T-cell (primary cell): Measurements from ENCODE around the gene P2RY14. TPM values are rescaled to one million over a fixed set of nuclear protein-coding genes. Genes with fewer than 3 reads are reported as not detected.
A peak's percentile ranks its signal among the peaks of the same experiment; 100 is the strongest.

ENCODE experiments used
- ATAC-seq, 4 experiments: fragments of 200-7000 bp in 3 of 4; fragments of 150-1000 bp in 1 of 4; cut with Tn5 transposase; replicated peaks in 1 of 4; 1 replicate in 3 of 4; 2 replicates in 1 of 4; pipeline ENCODE4 v1.10.0; 2021; ENCODE audit warnings: moderate library complexity in 3 of 4, mild to moderate bottlenecking in 2 of 4, moderate number of reproducible peaks in 1 of 4
- CTCF ChIA-PET, 2 donors: fragments of 300-600 bp; sonication (Branson Sonifier 250); formaldehyde crosslinking; loops; one replicate each; lab custom pipeline; 2022; ENCODE audit warnings: antibody characterized with exemption in 2 of 2; lab: Charles Lee
- POLR2A ChIA-PET, 2 donors: fragments of 300-600 bp; sonication (Branson Sonifier 250); formaldehyde crosslinking; loops; one replicate each; lab custom pipeline; 2022; ENCODE audit warnings: antibody characterized with exemption in 2 of 2; lab: Charles Lee
- DNase-seq, 35 experiments: peaks; one replicate each; pipeline versions ENCODE4 v3.0.0 to v3.0.0-alpha.2; 2013 to 2023
- H3K27ac ChIP-seq: one replicate; pipeline ENCODE4 v1.5.1; 2013; ENCODE audit warnings: low read length
- H3K27me3 ChIP-seq, 2 experiments: replicated peaks in 1 of 2; 1 replicate in 1 of 2; 2 replicates in 1 of 2; pipeline versions ENCODE4 v1.6.1 to v1.7.0; 2013; ENCODE audit warnings: low read length in 1 of 2, mixed read lengths in 1 of 2; ENCODE audit not compliant: control insufficient read depth in 2 of 2, insufficient read depth in 2 of 2; ENCODE audit errors: extremely low read depth in 1 of 2
- H3K36me3 ChIP-seq, 2 donors: 1 replicate in 1 of 2; 2 replicates in 1 of 2; pipeline versions ENCODE4 v1.6.1 to v1.7.0; 2013; ENCODE audit warnings: low read length in 1 of 2; ENCODE audit not compliant: control insufficient read depth in 2 of 2, insufficient read depth in 1 of 2; ENCODE audit errors: extremely low read depth in 1 of 2
- H3K4me1 ChIP-seq, 2 experiments: 1 replicate in 1 of 2; 2 replicates in 1 of 2; pipeline versions ENCODE4 v1.6.1 to v1.7.0; 2013; ENCODE audit warnings: low read length in 2 of 2, mixed read lengths in 1 of 2; ENCODE audit not compliant: insufficient read depth in 2 of 2, control insufficient read depth in 1 of 2; ENCODE audit errors: extremely low read depth in 1 of 2
- H3K4me3 ChIP-seq, 2 donors: 1 replicate in 1 of 2; 2 replicates in 1 of 2; pipeline versions ENCODE4 v1.5.1 to v1.7.0; 2013; ENCODE audit warnings: mild to moderate bottlenecking in 2 of 2, low read length in 1 of 2, moderate library complexity in 1 of 2; ENCODE audit not compliant: control insufficient read depth in 1 of 2; ENCODE audit errors: extremely low read depth in 1 of 2
- H3K9me3 ChIP-seq: 2 replicates; pipeline ENCODE4 v1.7.0; 2013
- H3K27ac Mint-ChIP-seq, 2 donors: one replicate each; pipeline ENCODE4 v1.8.0; 2020 to 2021; ENCODE audit warnings: mild to moderate bottlenecking in 2 of 2, mixed read lengths in 2 of 2
- H3K27me3 Mint-ChIP-seq, 2 donors: one replicate each; pipeline ENCODE4 v1.8.0; 2021 to 2022; ENCODE audit warnings: mixed read lengths in 2 of 2
- H3K36me3 Mint-ChIP-seq: one replicate; pipeline ENCODE4 v1.8.0; 2021; ENCODE audit warnings: mixed read lengths
- H3K4me1 Mint-ChIP-seq, 3 donors: one replicate each; pipeline ENCODE4 v1.8.0; 2020 to 2022; ENCODE audit warnings: mixed read lengths in 3 of 3, mild to moderate bottlenecking in 1 of 3
- H3K4me3 Mint-ChIP-seq, 3 donors: one replicate each; pipeline ENCODE4 v1.8.0; 2020 to 2022; ENCODE audit warnings: mild to moderate bottlenecking in 3 of 3, mixed read lengths in 3 of 3, moderate library complexity in 3 of 3
- H3K9me3 Mint-ChIP-seq, 3 donors: one replicate each; pipeline ENCODE4 v1.8.0; 2020 to 2022; ENCODE audit warnings: mixed read lengths in 3 of 3
- WGBS: methylation state at CpG from one replicate; pipeline ENCODE4 v1.1.5; 2013; ENCODE audit warnings: missing lambda C conversion rate; ENCODE audit not compliant: insufficient coverage; 5-methylcytosine and 5-hydroxymethylcytosine counted together
- total RNA-seq, 35 experiments: library from RNA in 6 of 35; stranded (reverse) in 6 of 35; fragments of 120-200 nt in 1 of 35; gene quantifications; one replicate each; pipeline versions ENCODE4 v1.2.1 to v1.2.4 and lab custom pipeline; 2013 to 2026

Gene P2RY14
- total RNA-seq, 5 donors from 2014 or later (not counting 1 experiment from before 2014, with no cell fraction given), result 0.30 to 0.73 (median 0.58) TPM

DNA sequence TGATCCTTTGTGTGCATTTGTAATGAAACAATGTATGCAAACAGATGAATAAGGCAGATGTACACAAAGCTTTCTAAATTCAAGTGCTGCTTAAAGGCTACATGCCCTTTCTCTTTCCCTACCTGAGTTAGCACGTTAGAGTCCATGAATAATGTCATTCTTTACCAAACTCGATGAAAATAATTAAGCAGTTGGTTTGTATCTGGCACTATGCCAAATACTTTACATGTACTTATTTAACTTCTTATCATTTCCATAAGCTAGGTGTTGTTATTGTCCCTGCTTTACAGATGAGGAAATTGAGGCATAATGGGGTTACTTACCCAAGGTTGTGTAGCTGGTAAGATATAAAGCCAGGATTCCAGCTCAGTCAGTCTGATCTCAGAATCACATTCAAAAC is 77.8 kb downstream of the P2RY14 start:
- ChIA-PET CTCF (interaction anchor here (0.8 to 3.9 kb wide), 9 partner anchors 9 to 82 kb away, joined by 3 to 16 read pairs (median 3); no protein-coding TSS in a partner anchor), POLR2A (interaction anchor here (0.6 to 1.5 kb wide), 5 partner anchors 16 to 926 kb away, joined by 3 read pairs; no protein-coding TSS in a partner anchor)
- Histone ChIP-seq H3K4me3 (peak overlapping the region; percentile 25 to 59), H3K27ac (peak overlapping the region; percentile 89), H3K9me3 (peaks cover 4% of the 10 kb centered on the region), H3K4me1 (peaks cover 22 to 37% of the 10 kb centered on the region in 2 experiments), H3K36me3 (peaks cover 5 to 15% of the 10 kb centered on the region in 2 donors), H3K27me3 (no peaks in the 10 kb centered on the region)
- DNase-seq (peak in 1 of 35 experiments; percentile 37), ATAC-seq (no peak)
- Mint-ChIP-seq H3K27me3 (no peaks in the 10 kb centered on the region), H3K36me3 (peaks cover 28% of the 10 kb centered on the region), H3K4me3 (peak overlapping the region; percentile 70 to 78 (median 70)), H3K27ac (peak overlapping the region; percentile 99), H3K4me1 (peaks cover 63 to 67% (median 66%) of the 10 kb centered on the region in 3 donors), H3K9me3 (peaks cover 0 to 2% (median 0%) of the 10 kb centered on the region in 3 donors)
- WGBS, result no CpG with 5 or more reads among the region's 2 CpGs

GRCh38 chr3:151199554-151200438 is 78.5 kb downstream of the P2RY14 start:
- ATAC-seq (peak in 1 of 4 experiments; percentile 33), DNase-seq (no peak)
- Histone ChIP-seq H3K36me3 (peaks cover 5 to 15% of the 10 kb centered on the region in 2 donors), H3K27ac (peak overlapping the region; percentile 89), H3K27me3 (no peaks in the 10 kb centered on the region), H3K9me3 (peaks cover 4% of the 10 kb centered on the region), H3K4me3 (peak overlapping the region; percentile 52 to 59), H3K4me1 (peaks cover 18 to 29% of the 10 kb centered on the region in 2 experiments)
- H3K4me3 Mint-ChIP-seq, result peak overlapping the region; percentile 70 to 87 (median 70)
- H3K4me1 Mint-ChIP-seq, result peaks cover 55 to 59% (median 58%) of the 10 kb centered on the region in 3 donors
- no peaks in the 10 kb centered on the region for H3K27me3 Mint-ChIP-seq
- peak overlapping the region; percentile 99 for H3K27ac Mint-ChIP-seq
- H3K9me3 Mint-ChIP-seq, result peaks cover 0 to 2% (median 0%) of the 10 kb centered on the region in 3 donors
- CTCF ChIA-PET, result interaction anchor here (1.1 to 3.9 kb wide), 7 partner anchors 10 to 79 kb away, joined by 3 to 16 read pairs (median 5); no protein-coding TSS in a partner anchor
- POLR2A ChIA-PET, result interaction anchor here (0.6 to 1.5 kb wide), 4 partner anchors 8 to 564 kb away, joined by 3 to 4 read pairs (median 3); no protein-coding TSS in a partner anchor
- WGBS, result 25% methylated on average over 2 of the region's 4 CpGs
- peaks cover 28% of the 10 kb centered on the region for H3K36me3 Mint-ChIP-seq

DNA sequence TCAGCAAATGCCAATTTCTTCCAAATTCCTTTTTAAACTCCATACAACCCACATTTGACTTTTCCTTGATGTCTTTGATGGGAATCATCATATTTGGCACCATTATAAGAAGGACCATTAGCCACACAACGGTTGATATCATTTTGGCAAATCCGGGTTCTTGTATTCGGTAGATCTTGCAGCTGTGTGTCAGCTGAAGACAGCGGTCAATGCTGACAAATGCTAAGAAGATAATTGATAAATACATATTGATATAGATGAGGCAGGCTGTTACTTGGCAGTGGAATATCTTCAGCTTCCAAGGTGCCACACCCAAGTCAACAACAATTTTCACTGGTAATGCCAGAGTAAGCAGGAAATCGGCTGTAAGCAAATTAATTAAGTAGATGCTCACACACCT is 79.5 kb downstream of the P2RY14 start:
- DNase-seq, result no peak
- no peaks in the 10 kb centered on the region for H3K27me3 ChIP-seq
- H3K27ac Mint-ChIP-seq, result peak overlapping the region; percentile 99
- peaks cover 4% of the 10 kb centered on the region for H3K9me3 ChIP-seq
- CTCF ChIA-PET, result interaction anchor here in 1 of 2 donors (1.5 kb wide), 1 partner anchor 16 kb away, joined by 3 read pairs; no protein-coding TSS in a partner anchor
- peak overlapping the region; percentile 34 to 70 (median 70) for H3K4me3 Mint-ChIP-seq
- no peak for ATAC-seq
- H3K36me3 Mint-ChIP-seq, result peaks cover 28% of the 10 kb centered on the region
- POLR2A ChIA-PET, result interaction anchor here in 1 of 2 donors (0.6 kb wide), 1 partner anchor 61 kb away, joined by 3 read pairs; no protein-coding TSS in a partner anchor
- peaks cover 5 to 15% of the 10 kb centered on the region in 2 donors for H3K36me3 ChIP-seq
- no peak overlapping the region for H3K27ac ChIP-seq
- peaks cover 0 to 2% (median 0%) of the 10 kb centered on the region in 3 donors for H3K9me3 Mint-ChIP-seq
- no peak overlapping the region for H3K4me3 ChIP-seq
- WGBS, result no CpG with 5 or more reads among the region's 5 CpGs
- H3K4me1 ChIP-seq, result peaks cover 18 to 27% of the 10 kb centered on the region in 2 experiments
- no peaks in the 10 kb centered on the region for H3K27me3 Mint-ChIP-seq
- H3K4me1 Mint-ChIP-seq, result peaks cover 46 to 50% (median 49%) of the 10 kb centered on the region in 3 donors

DNA sequence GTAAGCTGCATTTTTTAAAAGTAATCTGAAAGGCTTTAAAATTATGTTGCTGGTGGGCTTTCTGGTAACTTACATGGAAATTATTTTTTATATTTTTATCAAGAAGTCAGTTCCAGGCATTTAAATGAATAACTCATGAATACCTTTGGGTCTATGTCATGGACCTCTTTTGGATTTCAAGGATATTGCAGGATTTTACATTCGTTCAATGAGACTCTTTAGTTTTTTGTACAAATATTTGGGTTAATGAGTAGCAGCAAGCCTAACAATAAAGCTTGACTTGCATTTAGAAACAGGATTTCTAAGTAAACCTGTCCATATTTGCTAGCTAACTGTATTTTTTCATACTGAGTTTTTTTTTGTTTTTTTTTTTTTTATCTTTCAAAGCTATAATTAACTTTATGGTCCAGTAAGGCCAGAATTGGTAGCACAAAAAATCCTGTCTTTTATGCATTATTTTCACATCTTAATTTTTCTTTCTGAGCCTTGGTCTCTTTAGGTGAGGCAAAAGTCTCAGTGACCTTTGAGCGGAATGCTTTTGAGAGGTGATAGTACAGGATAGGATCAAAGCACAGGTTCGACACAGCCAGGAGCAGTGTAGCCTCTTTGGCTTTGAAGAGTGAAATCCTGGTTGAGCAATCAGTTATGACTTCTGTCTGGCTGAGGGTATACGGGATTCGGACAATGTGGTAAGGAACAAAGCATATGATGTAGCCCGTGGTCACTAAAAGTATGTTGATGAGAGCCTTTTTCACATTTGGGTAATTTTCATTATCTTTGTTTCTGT is 80.2 kb downstream of the P2RY14 start:
- peaks cover 45 to 48% (median 47%) of the 10 kb centered on the region in 3 donors for H3K4me1 Mint-ChIP-seq
- peaks cover 28% of the 10 kb centered on the region for H3K36me3 Mint-ChIP-seq

GRCh38 chr3:151197228-151197627 is 81.1 kb downstream of the P2RY14 start:
- POLR2A ChIA-PET, result interaction anchor here in 1 of 2 donors (0.6 kb wide), 1 partner anchor 1155 kb away, joined by 5 read pairs; no protein-coding TSS in a partner anchor
- H3K27me3 Mint-ChIP-seq, result no peaks in the 10 kb centered on the region
- H3K27ac Mint-ChIP-seq, result no peak overlapping the region
- peaks cover 0 to 4% (median 2%) of the 10 kb centered on the region in 3 donors for H3K9me3 Mint-ChIP-seq
- Histone ChIP-seq H3K27ac (no peak overlapping the region), H3K4me3 (no peak overlapping the region), H3K36me3 (peaks cover 5 to 15% of the 10 kb centered on the region in 2 donors), H3K4me1 (peaks cover 15 to 24% of the 10 kb centered on the region in 2 experiments), H3K9me3 (peaks cover 4% of the 10 kb centered on the region), H3K27me3 (no peaks in the 10 kb centered on the region)
- WGBS, result 60% methylated on average over 2 of the region's 8 CpGs
- H3K4me3 Mint-ChIP-seq, result no peak overlapping the region
- ATAC-seq, result no peak
- peaks cover 38 to 45% (median 39%) of the 10 kb centered on the region in 3 donors for H3K4me1 Mint-ChIP-seq
- no peak for DNase-seq
- CTCF ChIA-PET, result interaction anchor here (1.2 to 1.3 kb wide), 2 partner anchors 29 to 92 kb away, joined by 3 to 4 read pairs; no protein-coding TSS in a partner anchor
- H3K36me3 Mint-ChIP-seq, result peaks cover 28% of the 10 kb centered on the region

More for the DNA sequence above, 80.2 kb downstream of the P2RY14 start:
- WGBS, result 95% methylated on average over 5 of the region's 6 CpGs
- CTCF ChIA-PET, result interaction anchor here (0.6 to 1.5 kb wide), 5 partner anchors 15 to 1445 kb away, joined by 3 to 4 read pairs (median 3); no protein-coding TSS in a partner anchor
- Histone ChIP-seq H3K9me3 (peaks cover 4% of the 10 kb centered on the region), H3K4me3 (no peak overlapping the region), H3K4me1 (peaks cover 18 to 24% of the 10 kb centered on the region in 2 experiments), H3K36me3 (peaks cover 5 to 15% of the 10 kb centered on the region in 2 donors), H3K27me3 (no peaks in the 10 kb centered on the region), H3K27ac (no peak overlapping the region)
- POLR2A ChIA-PET, result interaction anchor here in 1 of 2 donors (0.6 kb wide), 1 partner anchor 61 kb away, joined by 3 read pairs; no protein-coding TSS in a partner anchor
- H3K27ac Mint-ChIP-seq, result peak overlapping the region; percentile 99
- no peak for ATAC-seq
- H3K4me3 Mint-ChIP-seq, result peak overlapping the region in 1 of 3 donors; percentile 70
- H3K9me3 Mint-ChIP-seq, result peaks cover 0 to 2% (median 2%) of the 10 kb centered on the region in 3 donors
- no peaks in the 10 kb centered on the region for H3K27me3 Mint-ChIP-seq
- no peak for DNase-seq
